ENCODE measurements around the gene RBM11.
"Not testable (repeated sequence)": the region's sequence is repeated elsewhere in the genome, so short reads cannot be mapped to it uniquely, and the experiment has no call there.

The RBM11 gene, protein sequence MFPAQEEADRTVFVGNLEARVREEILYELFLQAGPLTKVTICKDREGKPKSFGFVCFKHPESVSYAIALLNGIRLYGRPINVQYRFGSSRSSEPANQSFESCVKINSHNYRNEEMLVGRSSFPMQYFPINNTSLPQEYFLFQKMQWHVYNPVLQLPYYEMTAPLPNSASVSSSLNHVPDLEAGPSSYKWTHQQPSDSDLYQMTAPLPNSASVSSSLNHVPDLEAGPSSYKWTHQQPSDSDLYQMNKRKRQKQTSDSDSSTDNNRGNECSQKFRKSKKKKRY

DNA sequence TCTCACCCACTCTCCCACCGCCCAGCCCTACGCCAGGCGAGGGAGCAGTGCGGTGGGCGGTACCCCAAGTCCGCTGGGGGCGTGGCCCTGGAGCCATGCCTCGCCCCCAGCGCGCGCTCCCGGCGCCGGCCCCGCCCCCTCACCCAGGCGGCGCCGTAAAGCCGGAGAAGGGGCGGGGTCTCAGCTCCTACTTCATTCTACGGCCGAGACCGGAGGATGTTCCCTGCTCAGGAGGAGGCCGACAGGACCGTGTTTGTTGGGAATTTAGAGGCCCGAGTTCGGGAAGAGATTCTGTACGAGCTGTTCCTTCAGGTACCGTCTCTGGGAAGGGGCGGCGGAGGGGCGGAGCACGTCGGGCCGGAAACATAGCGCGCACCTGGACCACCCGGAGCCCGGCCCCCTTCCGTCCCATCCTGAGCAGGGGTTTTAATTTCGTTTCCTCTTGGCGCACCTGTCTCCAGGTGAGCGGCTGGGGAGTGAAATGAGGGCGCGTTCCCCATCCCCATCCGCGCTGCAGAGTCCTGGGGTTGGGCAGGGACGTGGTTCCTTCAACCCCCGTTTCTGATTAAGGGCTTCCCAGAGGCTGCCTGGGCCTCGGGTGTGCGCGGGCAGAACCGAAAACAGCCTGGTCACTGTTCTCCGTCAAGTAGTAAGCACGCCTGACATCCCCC lies at the start of gene RBM11:
Gene RBM11 (plus strand): TSS at position 187 of the 671 bp plus-strand sequence. CDS start 30 bp downstream, at position 217.
- peak; percentile 9 for DNase-seq (ENCODE audit: low read depth)
- H3K4me3 ChIP-seq (ENCODE audit: low read length) = peak within 1 kb of the TSS; percentile 45
- TF ChIP-seq, protein P1, sequence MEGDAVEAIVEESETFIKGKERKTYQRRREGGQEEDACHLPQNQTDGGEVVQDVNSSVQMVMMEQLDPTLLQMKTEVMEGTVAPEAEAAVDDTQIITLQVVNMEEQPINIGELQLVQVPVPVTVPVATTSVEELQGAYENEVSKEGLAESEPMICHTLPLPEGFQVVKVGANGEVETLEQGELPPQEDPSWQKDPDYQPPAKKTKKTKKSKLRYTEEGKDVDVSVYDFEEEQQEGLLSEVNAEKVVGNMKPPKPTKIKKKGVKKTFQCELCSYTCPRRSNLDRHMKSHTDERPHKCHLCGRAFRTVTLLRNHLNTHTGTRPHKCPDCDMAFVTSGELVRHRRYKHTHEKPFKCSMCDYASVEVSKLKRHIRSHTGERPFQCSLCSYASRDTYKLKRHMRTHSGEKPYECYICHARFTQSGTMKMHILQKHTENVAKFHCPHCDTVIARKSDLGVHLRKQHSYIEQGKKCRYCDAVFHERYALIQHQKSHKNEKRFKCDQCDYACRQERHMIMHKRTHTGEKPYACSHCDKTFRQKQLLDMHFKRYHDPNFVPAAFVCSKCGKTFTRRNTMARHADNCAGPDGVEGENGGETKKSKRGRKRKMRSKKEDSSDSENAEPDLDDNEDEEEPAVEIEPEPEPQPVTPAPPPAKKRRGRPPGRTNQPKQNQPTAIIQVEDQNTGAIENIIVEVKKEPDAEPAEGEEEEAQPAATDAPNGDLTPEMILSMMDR (conservative IDR thresholded peaks at IDR 0.05; ENCODE audit: low read length) = no peak

DNA sequence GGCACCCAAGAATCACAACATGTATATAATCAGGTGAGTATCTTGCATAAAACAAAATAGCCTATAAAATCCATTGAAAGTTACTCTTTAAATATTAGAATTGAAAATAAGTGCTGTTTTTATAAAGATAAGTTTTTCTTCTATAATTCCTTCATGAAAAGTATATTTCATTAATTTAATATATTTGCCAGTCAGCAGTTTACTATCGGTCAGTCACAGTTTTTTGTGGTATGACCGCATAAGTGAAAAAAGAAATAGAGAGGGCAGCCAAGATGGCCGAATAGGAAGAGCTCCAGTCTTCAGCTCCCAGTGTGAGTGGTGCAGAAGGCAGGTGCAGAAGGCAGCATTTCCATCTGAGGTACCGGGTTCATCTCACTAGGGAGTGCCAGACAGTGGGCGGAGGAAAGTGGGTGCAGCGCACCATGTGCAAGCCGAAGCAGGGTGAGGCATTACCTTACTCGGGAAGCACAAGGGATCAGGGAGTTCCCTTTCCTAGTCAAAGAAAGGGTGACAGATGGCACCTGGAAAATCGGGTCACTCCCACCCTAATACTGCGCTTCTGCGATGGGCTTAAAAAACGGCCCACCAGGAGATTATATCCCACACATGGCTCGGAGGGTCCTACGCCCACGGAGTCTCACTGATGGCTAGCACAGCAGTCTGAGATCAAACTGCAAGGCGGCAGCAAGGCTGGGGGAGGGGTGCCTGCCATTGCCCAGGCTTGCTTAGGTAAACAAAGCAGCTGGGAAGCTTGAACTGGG lies 49.3 kb upstream of the RBM11 start:
- not testable (repeated sequence) for H3K4me3 ChIP-seq (ENCODE audit: low read length); DNase-seq (ENCODE audit: low read depth)

DNA sequence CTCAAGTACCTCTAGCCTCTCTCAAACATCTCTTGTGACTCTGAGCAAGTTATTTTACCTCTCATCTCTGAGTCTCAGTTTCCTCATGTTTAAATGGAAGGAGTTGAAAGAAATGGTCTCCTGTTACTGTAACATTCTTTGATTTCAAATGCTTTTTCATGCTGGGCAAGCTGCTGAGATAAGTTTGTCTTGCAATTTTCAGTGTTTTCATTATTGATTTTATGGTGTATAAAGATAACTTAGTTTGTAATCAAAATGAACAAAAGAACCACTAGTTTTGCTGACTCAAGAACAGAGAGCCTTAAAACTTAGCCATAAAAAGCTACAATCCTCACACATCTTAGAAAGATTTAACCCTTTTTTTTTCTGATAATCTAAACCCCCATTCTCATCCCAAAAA lies 9.7 kb upstream of the RBM11 start:
- TF ChIP-seq, protein P1 (conservative IDR thresholded peaks at IDR 0.05; ENCODE audit: low read length) = no peak
- no peak for DNase-seq (ENCODE audit: low read depth)

DNA sequence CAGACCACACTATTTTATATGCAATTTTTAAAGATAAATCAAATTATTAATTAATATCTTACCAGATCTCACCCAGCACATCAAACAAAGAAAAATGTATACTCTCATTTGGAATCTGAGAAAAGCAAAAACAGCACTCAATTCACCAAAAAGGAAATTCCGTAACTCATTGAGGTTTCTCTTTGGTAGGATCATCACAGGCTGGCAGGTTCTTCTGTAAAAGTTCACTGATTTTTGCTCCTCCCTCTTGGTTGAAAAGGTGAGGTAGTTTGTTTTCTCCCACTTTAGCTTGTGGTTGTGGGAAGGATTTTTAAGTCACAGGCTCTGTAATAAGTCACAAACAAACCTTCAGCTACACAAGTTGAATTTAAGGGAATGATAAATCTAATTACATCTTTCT lies 5.2 kb upstream of the RBM11 start, which contains the start of gene LIPI:
Gene LIPI (minus strand): TSS at position 218 of the 400 bp plus-strand sequence. CDS start 110 bp downstream, at position 108.
- TF ChIP-seq, protein P1 (conservative IDR thresholded peaks at IDR 0.05; ENCODE audit: low read length) = no peak
- no peak for DNase-seq (ENCODE audit: low read depth)

More for the DNA sequence above, 9.7 kb upstream of the RBM11 start:
- H3K4me3 ChIP-seq (ENCODE audit: low read length) = no peak overlapping the region

DNA sequence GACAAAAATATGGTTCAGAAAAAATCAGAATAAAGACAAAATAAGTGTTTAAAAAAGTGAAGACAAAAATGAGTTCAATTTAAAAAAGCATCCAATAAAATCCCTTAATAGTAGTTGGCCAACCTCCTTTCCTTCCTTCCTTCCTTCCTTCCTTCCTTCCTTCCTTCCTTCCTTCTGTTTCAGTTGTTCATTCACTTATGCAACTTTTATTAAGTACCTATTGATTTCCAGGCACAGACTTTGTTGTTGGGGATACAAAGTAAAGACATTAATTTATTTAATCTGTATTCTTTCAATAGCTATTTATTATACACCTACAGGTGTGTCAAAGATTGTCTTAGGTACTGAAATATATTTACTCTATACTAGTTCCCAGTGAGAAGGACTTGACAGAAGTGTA lies 2.8 kb upstream of the RBM11 start:
- H3K4me3 ChIP-seq (ENCODE audit: low read length) = no peak overlapping the region
- TF ChIP-seq, protein P1 (conservative IDR thresholded peaks at IDR 0.05; ENCODE audit: low read length) = no peak
- DNase-seq (ENCODE audit: low read depth) = no peak

More for the DNA sequence above, 5.2 kb upstream of the RBM11 start, which contains the start of gene LIPI:
- no peak within 1 kb of the TSS for H3K4me3 ChIP-seq (ENCODE audit: low read length)

DNA sequence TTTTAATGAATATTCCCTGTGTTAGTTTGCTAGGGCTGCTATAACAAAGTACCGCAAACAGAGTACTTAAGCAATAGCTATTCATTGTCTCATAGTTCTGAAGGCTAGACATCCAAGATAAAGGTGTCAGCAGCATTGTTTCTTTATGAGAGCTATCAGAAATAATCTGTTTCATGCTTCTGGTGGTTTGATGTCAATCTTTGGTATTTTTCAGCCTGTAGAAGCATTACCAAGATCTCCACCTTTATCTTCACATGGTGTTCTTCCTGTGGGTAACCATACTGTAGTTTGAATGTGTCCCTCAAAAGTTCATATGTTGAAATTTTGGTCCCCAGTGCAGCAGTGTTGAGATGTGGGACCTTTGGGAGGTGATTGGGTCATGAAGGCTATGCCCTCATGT lies 7.4 kb downstream of the RBM11 start:
- no peak for DNase-seq (ENCODE audit: low read depth)
- TF ChIP-seq, protein P1 (conservative IDR thresholded peaks at IDR 0.05; ENCODE audit: low read length) = no peak

DNA sequence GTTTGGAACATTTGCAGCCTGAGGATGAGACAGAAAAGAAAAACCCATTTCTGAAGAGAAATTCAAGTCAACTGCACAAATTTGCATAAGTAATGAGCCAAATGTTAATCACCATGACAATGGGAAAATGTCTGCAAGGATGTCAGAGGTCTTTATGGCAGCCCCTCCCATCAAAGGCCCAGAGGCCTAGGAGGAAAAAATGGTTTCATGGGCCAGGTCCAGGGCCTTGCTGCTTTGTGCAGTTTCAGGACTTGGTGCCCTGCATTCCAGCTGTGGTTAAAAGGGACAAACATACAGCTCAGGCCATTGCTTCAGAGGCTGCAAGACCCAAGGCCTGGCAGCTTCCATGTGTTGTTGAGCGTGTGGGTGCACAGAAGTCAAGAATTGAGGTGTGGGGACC lies 13.4 kb downstream of the RBM11 start:
- TF ChIP-seq, protein P1 (conservative IDR thresholded peaks at IDR 0.05; ENCODE audit: low read length) = no peak
- no peak overlapping the region for H3K4me3 ChIP-seq (ENCODE audit: low read length)

More for the DNA sequence above, 7.4 kb downstream of the RBM11 start:
- no peak overlapping the region for H3K4me3 ChIP-seq (ENCODE audit: low read length)

More for the DNA sequence above, 13.4 kb downstream of the RBM11 start:
- DNase-seq (ENCODE audit: low read depth) = no peak
